Fibroblast of villous mesenchyme (primary cell): Measurements from ENCODE around the gene HACE1. TPM values are rescaled to one million over a fixed set of nuclear protein-coding genes. Genes with fewer than 3 reads are reported as not detected.

ENCODE experiments used
- DNase-seq: peaks from one replicate; pipeline ENCODE4 v3.0.0-alpha.2; 2010; ENCODE audit warnings: low read depth
- H3K4me3 ChIP-seq: 2 replicates; pipeline ENCODE4 v1.5.1; 2011; ENCODE audit warnings: low read depth, mild to moderate bottlenecking, low read length
- CTCF ChIP-seq: IDR thresholded peaks from 2 replicates; pipeline ENCODE4 v1.5.1; 2012; ENCODE audit warnings: low read depth, mild to moderate bottlenecking, low read length; ENCODE audit not compliant: insufficient read depth
- total RNA-seq: library from RNA; depleted of rRNA; stranded (reverse); fragments of >200 nt; gene quantifications from 2 replicates; pipeline ENCODE4 v1.2.3, GENCODE V29; 2012

The HACE1 gene
- total RNA-seq, 1 donor, result 23.3 TPM

- TF ChIP-seq CTCF, result no peak
- no peak for DNase-seq
- no peak overlapping the region for H3K4me3 ChIP-seq
These were observed 130.3 kb downstream of the HACE1 start for GRCh38 chr6:104729433-104729832.

- peak; percentile 50 for DNase-seq
- TF ChIP-seq CTCF, result no peak
- H3K4me3 ChIP-seq, result no peak overlapping the region
These were observed 131.3 kb downstream of the HACE1 start for GRCh38 chr6:104728448-104728847.

GRCh38 chr6:104718672-104719071, 141.0 kb downstream of the HACE1 start:
- DNase-seq, result peak; percentile 56
- no peak for TF ChIP-seq CTCF
- H3K4me3 ChIP-seq, result no peak overlapping the region

GRCh38 chr6:104716858-104717257, 142.9 kb downstream of the HACE1 start:
- TF ChIP-seq CTCF, result no peak
- no peak for DNase-seq
- H3K4me3 ChIP-seq, result no peak overlapping the region

GRCh38 chr6:104714796-104715195, 144.9 kb downstream of the HACE1 start:
- no peak for TF ChIP-seq CTCF
- H3K4me3 ChIP-seq, result no peak overlapping the region
- DNase-seq, result no peak

- DNase-seq, result no peak
- no peak for TF ChIP-seq CTCF
- H3K4me3 ChIP-seq, result no peak overlapping the region
These were observed 145.7 kb downstream of the HACE1 start for GRCh38 chr6:104713982-104714381.

GRCh38 chr6:104711371-104711770, 148.3 kb downstream of the HACE1 start:
- H3K4me3 ChIP-seq, result no peak overlapping the region
- no peak for TF ChIP-seq CTCF
- peak; percentile 98 for DNase-seq
